T47D (cell line): Measurements from ENCODE around the gene ZDHHC8.

Experiments
- DNase-seq, 2 experiments: peaks; one replicate each; pipeline versions ENCODE4 v3.0.0 to v3.0.0-alpha.2; 2011 to 2012; ENCODE audit warnings: low read depth in 1 of 2, low spot score in 1 of 2
- JUND ChIP-seq: IDR thresholded peaks from 2 replicates; pipeline ENCODE4 v1.6.1; 2012; ENCODE audit warnings: low read depth
- in situ Hi-C: cut with HindIII; loops from 2 replicates; pipeline ENCODE4 v1.10.0; 2016; ENCODE audit warnings: low sequenced_read_pairs, low pct_unique_long_range_greater_than_20kb

Gene ZDHHC8

DNA sequence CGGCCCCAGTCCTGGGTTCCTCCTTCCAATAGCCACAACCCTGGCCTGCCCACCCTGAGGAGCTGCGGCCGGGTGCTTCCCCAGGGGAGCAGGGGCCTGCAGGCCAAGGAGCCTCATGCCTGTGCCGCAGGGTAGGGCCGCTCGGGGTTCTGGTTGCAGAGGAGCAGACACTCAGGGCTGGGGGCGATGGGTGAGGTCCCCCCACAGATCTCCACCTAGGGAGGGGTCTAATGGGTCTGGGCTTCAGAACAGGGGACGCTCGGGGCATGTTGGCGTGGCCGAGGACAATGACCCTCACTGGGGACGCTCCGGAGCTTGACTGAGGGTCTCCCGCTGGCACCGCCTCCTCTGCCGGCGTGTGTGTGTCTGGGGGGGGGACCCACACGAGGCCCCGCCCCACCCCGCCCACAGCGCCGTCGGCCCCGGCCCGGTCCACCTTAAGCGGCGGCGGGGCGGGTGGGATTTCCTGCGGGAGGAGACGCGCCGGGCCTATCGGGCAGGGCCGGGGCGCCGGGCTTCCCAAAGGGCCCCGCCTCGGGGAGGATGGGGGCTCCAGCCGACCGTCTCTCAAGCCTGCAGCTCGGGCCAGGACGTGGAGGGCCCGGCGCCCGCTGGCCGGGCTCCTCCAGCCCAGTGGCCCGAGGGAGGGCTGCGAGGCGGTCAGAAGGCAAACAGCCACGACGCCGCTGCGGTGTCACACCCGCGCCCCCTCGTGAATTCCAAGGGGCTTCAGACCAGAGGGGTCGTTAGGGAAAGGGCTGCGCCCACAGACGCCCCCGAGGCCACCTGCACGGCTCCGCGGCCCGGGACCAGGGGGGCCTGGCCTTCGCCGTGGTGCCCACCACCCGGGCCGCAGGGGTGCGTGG is 640 bp upstream of the ZDHHC8 start:
- in situ Hi-C loops, result no loop called here
- TF ChIP-seq JUND, result no peak
- DNase-seq, result no peak

- TF ChIP-seq JUND, result no peak
- DNase-seq, result no peak
- in situ Hi-C loops, result no loop called here
Observed at GRCh38 chr22:20131859-20132685, 468 bp downstream of the ZDHHC8 start.

DNA sequence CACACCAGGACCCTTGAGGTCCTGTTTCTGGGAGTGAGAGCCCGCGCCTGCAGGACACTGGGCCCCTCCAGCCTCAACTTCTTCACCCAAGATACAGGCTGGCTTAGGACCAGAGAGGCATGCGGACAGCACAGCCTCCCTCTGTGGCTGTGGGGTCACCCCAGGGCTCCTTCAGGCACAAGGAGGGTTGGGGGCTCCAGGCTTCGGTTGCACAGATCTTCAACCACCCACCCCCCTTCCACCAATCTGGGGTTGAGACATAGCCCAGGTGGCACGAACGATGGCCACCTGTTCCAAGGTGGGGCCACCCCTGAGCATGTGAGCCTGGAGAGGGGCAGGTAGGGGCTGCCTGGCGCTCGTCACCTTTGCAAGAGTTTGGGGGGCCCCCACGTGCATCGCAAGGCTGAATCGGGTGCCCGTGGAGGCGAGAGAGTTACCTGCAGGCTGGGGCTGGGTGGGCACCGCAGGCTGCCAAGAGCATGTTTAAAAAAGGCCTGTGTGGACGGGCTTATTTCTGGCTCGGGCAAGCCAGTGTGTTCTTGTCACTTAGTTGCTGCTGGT is 1.2 kb downstream of the ZDHHC8 start:
- no peak for TF ChIP-seq JUND
- in situ Hi-C loops, result no loop called here
- no peak for DNase-seq

DNA sequence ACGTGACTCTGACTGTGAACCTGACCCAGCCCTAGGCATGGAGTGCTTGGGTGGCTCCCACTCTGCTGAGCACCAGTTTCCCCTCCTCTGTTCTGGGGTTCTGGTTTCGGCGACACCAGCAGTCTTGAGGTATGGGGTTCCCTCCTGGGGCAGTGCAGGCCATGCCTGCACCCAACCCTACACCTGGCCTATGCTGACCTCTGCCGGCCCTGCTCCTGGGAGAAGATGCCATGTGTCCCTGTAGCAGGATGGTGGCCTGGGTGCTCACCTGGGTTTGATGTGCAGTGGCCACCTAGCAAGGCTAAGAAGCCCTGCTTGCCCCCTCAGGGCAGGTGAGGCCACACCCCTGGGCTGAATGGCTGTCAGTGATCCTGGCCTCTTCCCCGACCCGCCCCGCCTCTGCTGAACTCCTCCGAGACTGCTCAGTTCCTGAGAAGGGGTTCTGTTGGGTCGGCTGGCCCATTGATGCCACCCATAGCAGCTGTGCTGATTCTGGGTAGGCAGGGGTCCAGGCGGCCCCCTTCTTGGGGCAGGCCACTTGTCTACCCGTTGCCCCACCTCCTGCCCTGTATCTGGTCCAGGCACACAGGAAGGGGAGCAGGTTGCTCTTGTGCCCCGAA is 2.4 kb downstream of the ZDHHC8 start:
- TF ChIP-seq JUND, result no peak
- in situ Hi-C loops, result no loop called here

GRCh38 chr22:20135265-20135664 is 3.7 kb downstream of the ZDHHC8 start:
- in situ Hi-C loops, result no loop called here
- DNase-seq, result no peak
- TF ChIP-seq JUND, result no peak

More for the DNA sequence above, 2.4 kb downstream of the ZDHHC8 start:
- no peak for DNase-seq

DNA sequence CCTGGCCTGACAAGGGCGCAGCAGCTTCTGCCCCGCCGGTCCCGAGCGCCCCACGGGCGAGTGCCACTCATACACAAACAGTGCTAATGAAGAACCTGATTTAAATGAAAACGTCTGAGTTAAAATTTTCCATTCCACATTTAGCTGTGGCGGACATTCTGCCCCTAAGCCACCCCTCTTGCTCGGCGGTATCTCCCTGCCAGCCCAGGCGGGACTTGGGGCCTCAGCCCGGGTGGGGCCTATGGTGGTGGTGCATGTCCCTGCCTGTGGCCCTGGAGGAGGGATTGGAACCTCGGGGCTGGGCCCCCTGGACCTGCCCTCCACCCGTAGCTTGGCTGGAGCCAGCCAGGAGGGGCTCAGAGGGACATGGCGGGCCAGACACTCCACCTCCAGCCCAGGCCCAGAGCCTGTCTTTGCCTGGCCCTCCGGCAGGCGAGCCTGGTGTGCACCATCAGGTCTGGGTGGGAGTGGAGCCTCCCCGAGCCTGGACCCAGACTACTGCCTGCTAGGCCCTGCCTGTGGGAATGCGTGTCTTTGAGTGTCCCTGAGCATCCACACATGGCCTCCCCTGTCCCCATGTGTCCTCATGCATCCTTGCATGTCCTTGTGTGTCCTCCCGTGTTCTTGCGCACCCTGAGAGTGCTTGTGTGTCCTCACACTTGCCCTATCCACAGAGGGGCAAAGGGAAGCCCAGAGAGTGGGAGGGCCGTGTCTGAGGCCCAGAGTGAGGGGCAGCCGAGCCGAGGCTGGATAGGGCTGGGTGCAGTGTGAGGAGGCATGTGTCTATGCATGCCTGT is 4.4 kb downstream of the ZDHHC8 start:
- no peak for DNase-seq
- no peak for TF ChIP-seq JUND
- in situ Hi-C loops, result no loop called here

DNA sequence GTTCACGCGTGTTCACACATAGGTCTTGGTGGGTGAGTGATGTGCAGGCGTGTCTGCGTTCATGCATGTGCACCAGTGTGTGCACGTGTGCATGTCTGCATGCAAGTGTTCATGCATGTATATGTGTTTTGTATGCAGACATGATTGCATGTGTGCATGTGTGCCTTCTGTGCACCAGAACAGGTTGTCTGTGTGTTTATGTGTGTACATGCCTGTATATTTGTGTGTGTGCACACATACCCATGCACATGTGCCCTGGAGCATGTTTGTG is 4.9 kb downstream of the ZDHHC8 start:
- DNase-seq, result no peak
- in situ Hi-C loops, result no loop called here
- no peak for TF ChIP-seq JUND

GRCh38 chr22:20137113-20137512 is 5.5 kb downstream of the ZDHHC8 start:
- in situ Hi-C loops, result no loop called here
- TF ChIP-seq JUND, result no peak
- DNase-seq, result no peak

DNA sequence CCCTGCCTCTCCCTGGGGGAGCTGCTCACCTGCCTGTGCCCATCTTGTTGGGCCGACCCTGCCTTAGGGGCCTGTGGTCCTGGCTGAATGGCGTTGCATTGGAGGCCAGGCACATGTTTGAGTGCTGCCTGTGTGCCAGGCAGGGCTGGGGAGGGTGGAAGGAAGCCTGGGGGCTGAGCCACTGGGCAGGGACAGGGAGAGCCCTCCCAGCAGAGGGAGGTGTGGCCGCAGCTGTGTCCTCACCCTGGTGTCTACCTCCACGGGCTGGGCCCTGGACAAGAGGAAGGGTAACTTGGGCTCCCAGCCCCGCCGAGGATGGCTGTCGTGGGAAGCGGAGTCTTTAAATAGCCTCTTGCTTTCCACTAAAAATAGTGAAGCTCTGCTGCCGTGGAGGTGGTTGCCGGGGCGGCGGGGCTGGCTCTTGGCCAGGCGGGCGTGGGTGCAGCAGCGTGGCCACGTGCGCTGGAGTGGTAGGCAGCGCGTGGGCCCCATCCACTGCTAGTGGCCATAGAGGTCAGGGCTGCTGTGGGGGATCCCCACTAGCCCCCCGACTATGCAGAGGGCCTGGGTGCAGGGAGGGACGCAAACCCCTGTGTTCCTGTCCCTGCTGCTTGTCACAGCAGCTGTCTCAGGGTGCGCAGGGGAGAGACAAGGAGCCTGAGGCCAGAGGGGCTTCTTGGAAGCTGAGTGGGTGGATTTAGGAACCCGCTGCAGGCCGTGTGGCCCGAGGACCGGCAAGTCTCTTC is 6.2 kb downstream of the ZDHHC8 start:
- no peak for DNase-seq
- in situ Hi-C loops, result no loop called here
- TF ChIP-seq JUND, result no peak

DNA sequence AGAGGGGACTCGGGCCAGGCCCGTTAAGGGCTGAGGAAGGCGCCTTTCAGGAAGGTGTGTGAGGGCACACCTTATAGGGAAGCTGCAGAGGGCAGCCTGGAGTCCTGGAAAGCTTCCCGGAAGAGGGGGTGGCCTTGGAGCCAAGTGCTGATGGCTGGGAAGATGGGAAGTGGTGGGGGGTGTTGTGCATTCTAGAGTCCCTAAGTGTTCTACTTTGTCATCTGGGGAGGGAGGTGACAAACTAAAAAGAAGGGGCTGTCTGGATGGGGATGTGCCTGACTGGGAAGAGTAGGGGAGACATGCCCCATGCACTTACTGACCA is 6.8 kb downstream of the ZDHHC8 start:
- in situ Hi-C loops, result no loop called here
- TF ChIP-seq JUND, result no peak
- DNase-seq, result no peak

GRCh38 chr22:20138868-20139267 is 7.3 kb downstream of the ZDHHC8 start:
- in situ Hi-C loops, result no loop called here

More at GRCh38 chr22:20138868-20139267, 7.3 kb downstream of the ZDHHC8 start:
- TF ChIP-seq JUND, result no peak
- no peak for DNase-seq
